Frontal cortex (tissue), 4 donors: ENCODE measurements around the gene THSD7B. TPM values are rescaled to one million over a fixed set of nuclear protein-coding genes. Genes with fewer than 3 reads are reported as not detected.
A peak's percentile ranks its signal among the peaks of the same experiment; 100 is the strongest.
"Not testable (repeated sequence)": the region's sequence is repeated elsewhere in the genome, so short reads cannot be mapped to it uniquely, and the experiment has no call there.

Source experiments
- DNase-seq, 2 donors: peaks; one replicate each; pipeline ENCODE4 v3.0.0; 2012; ENCODE audit warnings: low spot score in 2 of 2
- FAIRE-seq: peaks from 2 replicates; lab custom pipeline; 2012; peaks lifted over from hg19 to GRCh38; lab: Jason Lieb, UNC
- total RNA-seq: library from RNA; depleted of rRNA; stranded (reverse); fragments of >200 nt; gene quantifications from one replicate; pipeline ENCODE4 v1.2.3, GENCODE V29; 2014
- donor health status: control.
- donor health status: control.
- donor health status: control.

THSD7B gene
- total RNA-seq, 1 donor from 2014 or later, result 13.9 TPM

- DNase-seq (no peak), FAIRE-seq (no peak)
Observed at GRCh38 chr2:137020452-137021196, 255.3 kb downstream of the THSD7B start.

GRCh38 chr2:137021763-137022162 is 256.4 kb downstream of the THSD7B start:
- DNase-seq (no peak), FAIRE-seq (no peak)

- DNase-seq (no peak), FAIRE-seq (no peak)
Observed at GRCh38 chr2:137023205-137023604, 257.9 kb downstream of the THSD7B start.

- DNase-seq (no peak), FAIRE-seq (no peak)
Observed at GRCh38 chr2:137031731-137032130, 266.4 kb downstream of the THSD7B start.

GRCh38 chr2:137036619-137037018 is 271.3 kb downstream of the THSD7B start:
- DNase-seq, result no peak
- FAIRE-seq, result no peak

- DNase-seq (no peak), FAIRE-seq (no peak)
Observed at GRCh38 chr2:137039482-137040152, 274.3 kb downstream of the THSD7B start.

GRCh38 chr2:137047369-137047768 is 282.0 kb downstream of the THSD7B start:
- DNase-seq, result peak in 1 of 2 donors; percentile 1

GRCh38 chr2:137048455-137048854 is 283.1 kb downstream of the THSD7B start:
- DNase-seq (no peak), FAIRE-seq (no peak)

More at GRCh38 chr2:137047369-137047768, 282.0 kb downstream of the THSD7B start:
- no peak for FAIRE-seq

- FAIRE-seq (no peak), DNase-seq (no peak)
Observed at GRCh38 chr2:137049518-137049917, 284.2 kb downstream of the THSD7B start.

- FAIRE-seq (no peak), DNase-seq (no peak)
Observed at GRCh38 chr2:137050949-137051348, 285.6 kb downstream of the THSD7B start.

GRCh38 chr2:137051778-137052398 is 286.5 kb downstream of the THSD7B start:
- no peak for DNase-seq
- no peak for FAIRE-seq

GRCh38 chr2:137056704-137057103 is 291.4 kb downstream of the THSD7B start:
- no peak for DNase-seq
- no peak for FAIRE-seq

GRCh38 chr2:137076111-137076765 is 310.9 kb downstream of the THSD7B start:
- FAIRE-seq, DNase-seq: not testable (repeated sequence)

- no peak for DNase-seq
- no peak for FAIRE-seq
Observed at GRCh38 chr2:137091704-137092103, 326.4 kb downstream of the THSD7B start.

- no peak for DNase-seq
- no peak for FAIRE-seq
Observed at GRCh38 chr2:137093116-137093515, 327.8 kb downstream of the THSD7B start.

GRCh38 chr2:137096187-137096586 is 330.8 kb downstream of the THSD7B start:
- DNase-seq (no peak), FAIRE-seq (no peak)

GRCh38 chr2:137096693-137097092 is 331.3 kb downstream of the THSD7B start:
- no peak for DNase-seq
- no peak for FAIRE-seq

GRCh38 chr2:137101814-137102213 is 336.5 kb downstream of the THSD7B start:
- DNase-seq, FAIRE-seq: not testable (repeated sequence)

- DNase-seq (no peak), FAIRE-seq (no peak)
Observed at GRCh38 chr2:137107904-137108303, 342.6 kb downstream of the THSD7B start.

GRCh38 chr2:137111896-137112295 is 346.6 kb downstream of the THSD7B start:
- FAIRE-seq (no peak), DNase-seq (no peak)
